Activated effector memory CD4-positive, alpha-beta T cell treated with Interleukin-2 at 50 U/mL for 16 hours (primary cell): ENCODE data around the gene CNGB1.
"Not testable (repeated sequence)": the region's sequence is repeated elsewhere in the genome, so short reads cannot be mapped to it uniquely, and the experiment has no call there.

ENCODE experiments used
- DNase-seq: peaks from one replicate; pipeline ENCODE4 v3.0.0-alpha.2; 2020

Gene CNGB1

GRCh38 chr16:57996406-57997175 lies 25.7 kb upstream of the CNGB1 start:
- no peak for DNase-seq

DNA sequence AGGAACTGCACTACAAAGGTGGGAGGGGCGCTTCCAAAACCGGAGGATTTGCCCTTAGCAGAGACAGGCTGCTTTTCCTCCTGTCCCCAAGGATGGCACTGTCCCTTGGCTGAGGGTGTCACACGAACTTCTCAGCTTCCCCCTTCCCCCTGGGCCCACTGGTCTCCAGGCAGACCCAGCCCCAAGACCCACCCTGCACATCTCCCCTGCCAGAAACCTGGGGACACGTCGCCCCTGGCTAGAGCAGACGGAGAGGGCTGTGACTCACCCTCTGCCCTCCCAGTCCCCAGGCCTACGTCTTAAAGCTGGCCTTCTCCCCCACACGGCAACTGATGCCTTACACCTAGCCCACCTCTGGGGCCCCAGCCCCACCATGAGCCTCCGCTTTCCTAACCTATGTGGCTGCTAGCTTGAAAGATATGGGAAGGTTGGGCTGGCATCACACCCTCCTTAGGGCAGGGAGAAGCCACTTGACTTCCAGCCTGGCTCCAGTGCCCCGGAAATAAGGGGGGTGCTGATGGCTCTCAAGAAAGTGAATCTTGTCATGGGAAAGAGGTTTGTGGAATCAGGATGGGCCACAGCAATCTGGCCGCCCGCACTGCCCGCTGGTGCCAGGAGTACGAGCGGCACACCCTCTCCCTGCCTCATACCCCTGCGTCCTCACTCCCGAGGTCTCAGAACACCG lies 24.9 kb upstream of the CNGB1 start:
- no peak for DNase-seq

GRCh38 chr16:57994778-57995177 lies 23.9 kb upstream of the CNGB1 start:
- peak; percentile 36 for DNase-seq

- DNase-seq: no peak
Measured at GRCh38 chr16:57994361-57994760, 23.4 kb upstream of the CNGB1 start.

DNA sequence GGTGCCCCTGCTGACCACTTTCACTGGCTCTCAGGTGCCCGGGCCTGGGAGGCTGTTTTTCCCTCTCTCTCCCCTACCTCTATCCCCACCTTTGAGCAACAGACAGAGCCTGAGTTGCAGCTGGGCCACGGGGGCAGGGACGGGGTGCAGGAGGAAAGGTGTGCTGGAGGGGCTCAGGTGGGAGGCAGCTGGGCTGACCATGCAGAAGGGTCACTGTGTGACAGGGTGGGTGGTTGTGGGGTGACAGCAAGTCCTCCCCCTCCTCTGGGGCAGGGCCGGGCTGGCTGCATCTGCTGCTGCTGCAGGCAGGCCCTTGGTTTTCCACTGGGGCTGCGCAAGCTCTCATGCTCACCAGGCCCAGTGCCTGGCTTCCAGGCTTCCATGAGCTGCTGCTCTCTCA lies 23.0 kb upstream of the CNGB1 start:
- no peak for DNase-seq

GRCh38 chr16:57993438-57993837 lies 22.5 kb upstream of the CNGB1 start:
- no peak for DNase-seq

- DNase-seq: no peak
Measured at GRCh38 chr16:57992084-57992483, 21.2 kb upstream of the CNGB1 start.

- no peak for DNase-seq
Measured at GRCh38 chr16:57991551-57992059, 20.7 kb upstream of the CNGB1 start.

GRCh38 chr16:57988929-57989328 lies 18.0 kb upstream of the CNGB1 start:
- no peak for DNase-seq

GRCh38 chr16:57987441-57988177 lies 16.7 kb upstream of the CNGB1 start:
- DNase-seq: no peak

GRCh38 chr16:57986196-57986595 lies 15.3 kb upstream of the CNGB1 start:
- no peak for DNase-seq

GRCh38 chr16:57985204-57986181 lies 14.6 kb upstream of the CNGB1 start:
- DNase-seq: no peak

GRCh38 chr16:57984443-57985203 lies 13.7 kb upstream of the CNGB1 start:
- peak; percentile 87 for DNase-seq

- no peak for DNase-seq
Measured at GRCh38 chr16:57982385-57982784, 11.5 kb upstream of the CNGB1 start.

- DNase-seq: no peak
Measured at GRCh38 chr16:57981636-57982035, 10.7 kb upstream of the CNGB1 start.

DNA sequence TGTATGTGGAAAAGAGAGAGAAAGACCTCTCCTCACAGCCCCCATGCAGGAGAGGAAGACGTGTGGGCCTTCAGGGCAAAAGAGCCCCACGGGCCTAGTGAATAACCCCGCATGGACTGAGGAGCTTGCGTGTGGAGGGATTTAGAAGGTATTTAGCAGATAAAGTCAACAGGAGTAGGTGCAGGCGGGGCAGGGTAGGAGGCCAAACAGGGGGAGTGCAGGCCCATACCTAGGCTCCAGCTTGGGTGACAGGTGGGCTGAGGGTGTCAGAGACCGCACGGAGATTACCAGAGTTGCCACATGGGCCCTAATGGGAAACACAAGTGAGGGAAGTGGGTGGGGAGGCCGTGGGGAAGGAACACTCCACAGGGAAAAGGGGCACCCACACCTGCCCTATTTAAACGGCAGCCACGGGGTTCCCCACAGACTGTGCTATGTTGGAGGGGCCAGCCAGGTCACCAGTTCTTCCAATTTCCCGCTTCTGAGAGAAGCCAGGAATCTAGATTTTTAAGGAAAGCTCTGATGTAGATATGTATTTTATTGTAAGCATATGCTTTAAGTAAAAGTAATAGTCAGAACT lies 8.2 kb upstream of the CNGB1 start:
- no peak for DNase-seq

- DNase-seq: not testable (repeated sequence)
Measured at GRCh38 chr16:57978070-57978465, 7.1 kb upstream of the CNGB1 start.

DNA sequence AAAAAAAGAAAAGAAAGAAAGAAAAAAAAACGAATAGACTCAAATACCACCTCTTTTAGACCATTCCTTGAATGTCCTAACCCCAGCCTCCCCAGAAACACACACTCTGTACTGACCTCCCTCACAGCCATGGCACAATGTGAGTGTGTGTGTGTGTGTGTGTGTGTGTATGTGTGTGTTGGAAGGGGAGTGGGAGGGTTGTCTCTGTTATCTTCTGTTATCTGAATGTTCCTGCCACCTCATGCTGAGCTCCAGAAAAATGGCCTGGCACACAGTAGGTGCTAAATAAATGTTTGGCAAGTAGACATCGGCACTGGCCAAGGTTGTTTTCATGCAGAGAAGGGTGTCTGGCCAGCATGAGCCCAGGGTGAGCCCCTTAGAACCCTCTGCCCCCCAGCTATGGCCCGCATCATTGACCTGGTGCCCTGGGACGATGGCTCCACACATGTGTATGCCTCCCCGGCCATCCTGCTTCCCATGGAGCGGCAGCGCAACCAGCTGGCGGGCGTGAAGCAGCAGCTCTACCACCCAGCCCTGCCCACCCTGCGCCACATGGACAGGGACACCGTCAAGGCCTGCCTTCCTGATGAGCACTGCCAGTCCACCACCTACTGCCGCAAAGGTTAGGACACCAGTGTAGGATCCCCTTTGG lies 6.6 kb upstream of the CNGB1 start:
- DNase-seq: no peak

DNA sequence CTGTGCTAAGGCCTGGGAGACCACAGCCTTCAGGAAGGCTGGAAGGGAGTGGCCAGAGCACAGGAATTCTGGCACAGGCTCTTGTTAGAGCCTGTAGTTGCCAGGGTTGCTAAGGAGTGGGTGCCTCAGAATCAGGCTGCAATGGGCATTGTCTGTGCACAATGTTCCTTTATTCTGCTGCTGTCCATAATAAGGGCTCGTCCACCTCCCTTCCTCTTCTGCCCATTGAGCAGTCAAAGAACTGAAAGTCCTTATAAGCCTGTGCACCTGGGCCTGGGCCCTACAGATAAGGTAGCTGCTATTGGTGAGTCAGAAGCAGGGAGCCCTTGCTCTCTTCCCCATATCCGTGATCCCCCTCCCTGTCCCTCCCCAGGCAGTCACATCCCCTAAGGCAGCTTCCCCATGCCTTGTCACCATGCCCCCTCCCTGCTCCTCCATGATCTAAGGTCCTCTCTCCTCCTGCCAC lies 5.4 kb upstream of the CNGB1 start:
- DNase-seq: no peak

DNA sequence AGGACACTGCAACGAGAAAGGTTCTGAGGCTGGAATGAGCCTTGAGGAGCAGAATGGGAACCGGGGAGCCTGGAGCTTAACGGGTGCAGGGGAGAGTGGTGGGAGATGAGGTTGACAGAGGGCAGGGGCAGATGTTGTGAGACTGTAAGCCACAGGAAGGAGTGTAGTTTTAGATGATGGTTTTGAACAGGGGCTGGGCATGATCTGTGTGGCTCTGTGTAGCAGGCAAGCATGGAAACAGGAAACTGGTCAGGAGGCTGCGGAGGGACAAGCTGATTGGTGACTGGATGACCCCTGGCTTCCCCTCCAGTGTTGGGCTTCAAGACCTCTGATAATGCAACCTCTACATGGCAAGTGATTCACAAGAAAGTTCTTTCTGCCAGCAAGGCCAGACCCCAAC lies 1.4 kb upstream of the CNGB1 start:
- no peak for DNase-seq

DNA sequence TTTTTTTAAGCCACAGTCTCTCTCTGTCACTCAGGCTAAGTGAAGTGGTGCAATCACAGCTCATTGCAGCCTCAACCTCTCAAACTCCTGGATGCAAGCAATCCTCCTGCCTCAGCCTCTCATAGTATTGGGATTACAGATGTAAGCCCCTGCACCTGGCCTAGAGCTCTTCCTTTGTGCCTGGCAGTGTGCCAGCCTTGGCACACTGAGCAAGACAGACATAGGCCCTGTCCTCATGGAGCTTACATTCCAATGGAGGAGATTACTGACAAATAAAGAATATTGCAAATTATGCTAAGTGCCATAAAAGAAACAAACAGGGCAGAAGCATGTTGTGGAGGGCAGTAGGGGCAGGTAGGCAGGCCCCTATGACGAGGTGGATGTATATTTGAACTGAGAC lies 920 bp upstream of the CNGB1 start:
- DNase-seq: no peak
